Activated naive CD8-positive, alpha-beta T cell treated with anti-CD3 and anti-CD28 coated beads, Interleukin-2, amount 10 ng/mL, durations not matched to agents 7 days and 5 days (primary cell): ENCODE results near the gene TMEM231. TPM values are rescaled to one million over a fixed set of nuclear protein-coding genes. Genes with fewer than 3 reads are reported as not detected.
A peak's percentile ranks its signal among the peaks of the same experiment; 100 is the strongest.
"Not testable (repeated sequence)": the region's sequence is repeated elsewhere in the genome, so short reads cannot be mapped to it uniquely, and the experiment has no call there.

Experiments
- ATAC-seq: fragments of 150-1000 bp; cut with Tn5 transposase; one replicate; pipeline ENCODE4 v1.10.0; 2021; ENCODE audit warnings: low read depth, moderate library complexity
- POLR2A ChIA-PET: fragments of 350-600 bp; sonication (Branson Sonifier 250); formaldehyde crosslinking; loops from one replicate; lab custom pipeline; 2021; ENCODE audit warnings: antibody characterized with exemption; lab: Charles Lee
- DNase-seq: peaks from one replicate; pipeline ENCODE4 v3.0.0; 2021
- H3K27ac Mint-ChIP-seq: one replicate; pipeline ENCODE4 v1.8.0; 2022; ENCODE audit warnings: mild to moderate bottlenecking, mixed read lengths
- H3K27me3 Mint-ChIP-seq: one replicate; pipeline ENCODE4 v1.8.0; 2022; ENCODE audit warnings: mild to moderate bottlenecking, moderate library complexity, mixed read lengths
- H3K36me3 Mint-ChIP-seq: one replicate; pipeline ENCODE4 v1.8.0; 2021; ENCODE audit warnings: mild to moderate bottlenecking, mixed read lengths
- H3K4me1 Mint-ChIP-seq: one replicate; pipeline ENCODE4 v1.8.0; 2021; ENCODE audit warnings: mixed read lengths
- H3K4me3 Mint-ChIP-seq: one replicate; pipeline ENCODE4 v1.8.0; 2022; ENCODE audit warnings: mild to moderate bottlenecking, moderate library complexity, mixed read lengths
- H3K9me3 Mint-ChIP-seq: one replicate; pipeline ENCODE4 v1.8.0; 2021; ENCODE audit warnings: mixed read lengths
- total RNA-seq, 2 experiments: library from RNA; stranded (reverse); gene quantifications; one replicate each; pipeline ENCODE4 v1.2.3, GENCODE V29; 2021

TMEM231 gene
- 1 to 10 TPM; 2.8 to 3.4 TPM for total RNA-seq

DNA sequence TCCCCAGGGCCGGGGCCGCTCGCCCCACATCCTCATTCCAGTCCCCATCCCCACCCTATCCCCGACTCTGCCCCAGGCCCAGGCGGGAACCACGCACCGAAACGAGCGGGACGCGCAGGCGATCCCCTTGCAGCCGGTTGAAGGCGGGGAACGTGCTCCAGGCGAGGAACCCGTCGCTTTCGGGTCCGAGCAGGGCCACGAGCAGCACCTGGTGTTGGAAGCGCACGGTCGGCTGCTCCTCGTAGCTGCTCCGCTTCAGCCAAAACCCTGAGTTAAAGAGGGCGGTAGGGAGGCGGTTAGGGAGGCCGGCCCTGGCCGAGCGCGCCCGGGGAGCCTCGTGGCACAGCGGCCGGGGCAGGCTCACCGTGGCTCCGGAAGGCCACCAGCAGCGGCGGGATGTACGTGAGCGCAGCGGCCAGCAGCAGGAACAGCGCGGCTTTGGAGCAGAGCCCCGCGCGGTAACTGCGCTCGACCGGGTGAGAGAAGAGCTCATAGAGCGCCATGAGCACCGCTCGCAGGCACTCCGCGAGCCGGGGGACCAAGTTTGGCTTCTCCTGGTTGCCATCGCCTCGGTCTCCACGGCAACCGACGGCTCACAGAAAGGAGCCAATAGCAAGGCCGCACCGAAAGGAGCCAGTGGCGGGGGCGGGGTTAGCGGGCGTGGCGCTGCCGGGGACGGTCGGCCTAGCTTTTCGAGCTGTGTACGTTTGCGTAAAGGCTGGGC, at the start of gene TMEM231:
TMEM231 (minus strand) TSS at position 546 of the 724 bp plus-strand sequence; CDS start at position 503, 43 bp downstream.
- Mint-ChIP-seq H3K4me3 (peak within 1 kb of the TSS; percentile 90), H3K27ac (peak within 1 kb of the TSS; percentile 83), H3K9me3 (no peaks in the 10 kb centered on the region), H3K4me1 (peaks cover 5% of the 10 kb centered on the region), H3K27me3 (peaks cover 23% of the 10 kb centered on the region), H3K36me3 (no peaks in the 10 kb centered on the region)
- ATAC-seq, result peak; percentile 96
- POLR2A ChIA-PET, result interaction anchor here (1.0 to 1.7 kb wide), 8 partner anchors 10 to 889 kb away, joined by 3 to 19 read pairs (median 5); partner anchors contain the start of genes ADAT1, GABARAPL2, KARS1 and RFWD3
- peak; percentile 94 for DNase-seq

GRCh38 chr16:75603241-75603640, 47.2 kb upstream of the TMEM231 start:
- ATAC-seq, result no peak
- H3K9me3 Mint-ChIP-seq, result peaks cover 9% of the 10 kb centered on the region
- H3K4me1 Mint-ChIP-seq, result no peaks in the 10 kb centered on the region
- H3K4me3 Mint-ChIP-seq, result no peak overlapping the region
- no peaks in the 10 kb centered on the region for H3K27me3 Mint-ChIP-seq
- POLR2A ChIA-PET, result no interaction called here
- DNase-seq, result no peak
- H3K27ac Mint-ChIP-seq, result no peak overlapping the region
- peaks cover 64% of the 10 kb centered on the region for H3K36me3 Mint-ChIP-seq

DNA sequence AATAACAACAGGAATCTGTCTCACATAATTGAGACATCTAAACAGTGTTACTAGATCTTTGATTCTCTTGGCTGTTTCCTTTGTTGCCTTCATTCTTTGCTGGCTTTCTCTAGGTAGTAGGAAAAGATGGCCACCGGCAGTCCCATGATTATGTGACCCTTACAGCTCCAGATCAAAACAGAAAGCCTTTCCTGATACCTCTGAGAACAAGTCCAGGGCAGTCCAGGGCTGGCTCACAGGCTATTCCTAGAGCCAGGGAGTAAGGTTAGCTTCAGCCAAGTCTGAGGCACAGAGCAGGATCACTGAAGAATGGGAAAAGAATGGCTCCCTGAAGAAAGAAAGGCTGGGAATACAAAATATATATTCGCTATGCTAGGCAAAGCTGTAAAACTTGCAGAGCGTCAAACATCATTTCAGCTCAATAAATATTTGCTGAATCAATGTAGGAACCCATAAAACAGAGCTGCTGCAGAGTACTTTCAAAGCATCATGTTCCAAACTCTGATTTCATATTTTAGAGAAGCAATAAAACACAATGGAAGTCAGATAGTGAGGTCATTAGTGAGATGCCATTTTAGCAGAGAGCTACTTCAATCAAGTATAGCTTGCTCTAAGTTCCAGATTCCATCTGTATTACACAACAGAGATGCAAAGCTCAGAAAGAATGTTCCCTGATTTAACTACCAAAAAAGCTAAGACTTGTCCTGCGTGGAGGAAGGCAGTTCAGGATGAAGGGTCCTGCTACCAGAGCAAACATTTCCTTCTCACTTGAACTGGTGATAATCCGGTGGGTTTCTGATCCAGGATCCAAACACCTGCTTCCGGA, 43.6 kb upstream of the TMEM231 start:
- no peak for DNase-seq
- Mint-ChIP-seq H3K27ac (no peak overlapping the region), H3K27me3 (no peaks in the 10 kb centered on the region), H3K4me1 (peaks cover 3% of the 10 kb centered on the region), H3K36me3 (peaks cover 59% of the 10 kb centered on the region), H3K4me3 (no peak overlapping the region), H3K9me3 (peaks cover 10% of the 10 kb centered on the region)
- ATAC-seq, result no peak
- POLR2A ChIA-PET, result no interaction called here

DNA sequence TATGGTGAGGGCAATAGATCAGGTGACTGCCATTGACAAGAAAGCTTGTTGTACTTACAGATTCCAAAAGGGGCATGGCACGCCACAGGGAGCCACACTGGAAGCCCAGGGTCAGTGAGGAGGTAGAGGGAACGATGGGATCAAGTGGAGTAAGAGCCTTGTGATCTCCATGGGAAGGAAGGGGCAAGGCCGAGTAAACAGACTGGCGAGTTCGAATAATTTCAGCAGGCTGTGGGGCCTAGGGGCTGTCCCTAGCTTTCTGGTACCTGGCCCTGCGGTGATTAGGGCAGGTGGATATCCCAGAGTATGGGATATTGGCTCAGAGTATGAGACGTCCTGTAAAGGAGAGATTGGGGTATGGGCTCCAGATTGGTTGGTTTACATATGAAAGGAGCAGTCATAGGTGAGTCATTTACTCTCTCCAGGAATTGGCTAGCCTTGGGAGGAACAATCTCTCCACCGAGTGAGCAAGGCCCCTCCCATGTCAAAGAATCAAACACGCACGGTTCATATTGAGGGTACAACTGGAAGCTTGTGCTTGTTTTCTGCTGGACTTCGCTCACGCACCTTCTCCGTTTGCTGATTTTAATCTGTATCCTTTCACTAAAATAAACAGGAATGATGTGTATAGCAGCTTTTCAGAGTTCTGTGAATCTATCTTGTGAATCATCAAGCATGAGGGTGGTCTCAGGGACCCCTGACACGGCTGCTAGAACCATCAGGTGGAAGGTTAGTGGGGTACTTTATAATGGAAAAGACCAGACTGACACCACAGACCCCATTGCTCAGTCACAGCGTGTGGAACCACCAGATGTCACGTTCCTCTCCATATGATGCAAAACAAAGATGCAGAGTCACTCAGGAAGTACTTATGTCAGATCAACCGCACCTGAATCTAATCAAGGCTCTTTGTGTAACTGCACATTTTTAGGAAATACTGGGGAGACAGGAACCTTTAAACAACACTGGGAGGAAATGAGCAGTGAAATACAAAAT, 38.1 kb upstream of the TMEM231 start:
- H3K4me1 Mint-ChIP-seq, result peaks cover 7% of the 10 kb centered on the region
- POLR2A ChIA-PET, result no interaction called here
- H3K9me3 Mint-ChIP-seq, result peaks cover 1% of the 10 kb centered on the region
- ATAC-seq (peak; percentile 60), DNase-seq (no peak)
- H3K27me3 Mint-ChIP-seq, result no peaks in the 10 kb centered on the region
- H3K36me3 Mint-ChIP-seq, result peaks cover 18% of the 10 kb centered on the region
- H3K4me3 Mint-ChIP-seq, result no peak overlapping the region
- H3K27ac Mint-ChIP-seq, result peak overlapping the region; percentile 70

DNA sequence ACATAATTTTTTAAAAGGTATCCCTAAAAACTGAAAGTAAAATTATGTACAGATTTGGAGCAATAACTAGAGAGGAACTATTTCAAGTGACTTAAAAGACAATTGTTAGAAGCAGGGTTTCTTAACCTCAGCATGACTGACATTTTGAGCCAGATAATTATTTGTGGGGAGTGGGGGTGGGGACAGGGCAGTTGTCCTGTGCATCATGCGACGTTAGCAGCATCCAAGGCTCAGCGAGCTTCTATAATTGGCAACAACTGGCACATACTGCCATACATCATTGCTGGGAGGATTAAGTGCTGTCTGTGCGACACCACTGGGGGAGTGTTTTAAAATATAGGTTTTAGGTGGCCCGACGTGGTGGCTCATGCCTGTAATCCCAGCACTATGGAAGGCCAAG, 37.3 kb upstream of the TMEM231 start:
- H3K27ac Mint-ChIP-seq, result no peak overlapping the region
- H3K36me3 Mint-ChIP-seq, result peaks cover 17% of the 10 kb centered on the region
- no peaks in the 10 kb centered on the region for H3K27me3 Mint-ChIP-seq
- ATAC-seq (no peak), DNase-seq (no peak)
- H3K4me1 Mint-ChIP-seq, result peaks cover 7% of the 10 kb centered on the region
- peaks cover 1% of the 10 kb centered on the region for H3K9me3 Mint-ChIP-seq
- no peak overlapping the region for H3K4me3 Mint-ChIP-seq
- POLR2A ChIA-PET, result no interaction called here

- H3K36me3 Mint-ChIP-seq, DNase-seq, H3K9me3 Mint-ChIP-seq: not testable (repeated sequence)
Observed at GRCh38 chr16:75591927-75592326, 35.9 kb upstream of the TMEM231 start.

GRCh38 chr16:75590920-75591843, 35.1 kb upstream of the TMEM231 start:
- POLR2A ChIA-PET, result interaction anchor here (1.6 kb wide), 1 partner anchor 15 kb away, joined by 3 read pairs; no protein-coding TSS in a partner anchor
- Mint-ChIP-seq H3K27me3 (no peaks in the 10 kb centered on the region), H3K9me3 (no peaks in the 10 kb centered on the region), H3K4me1 (peaks cover 7% of the 10 kb centered on the region), H3K27ac (no peak overlapping the region), H3K36me3 (peaks cover 3% of the 10 kb centered on the region), H3K4me3 (no peak overlapping the region)
- no peak for ATAC-seq
- no peak for DNase-seq

More at GRCh38 chr16:75591927-75592326, 35.9 kb upstream of the TMEM231 start:
- not testable (repeated sequence) for H3K4me3 Mint-ChIP-seq, H3K27me3 Mint-ChIP-seq, H3K4me1 Mint-ChIP-seq, H3K27ac Mint-ChIP-seq, ATAC-seq
- POLR2A ChIA-PET, result interaction anchor here (1.6 kb wide), 1 partner anchor 16 kb away, joined by 3 read pairs; no protein-coding TSS in a partner anchor

GRCh38 chr16:75589306-75589705, 33.3 kb upstream of the TMEM231 start:
- H3K9me3 Mint-ChIP-seq, result no peaks in the 10 kb centered on the region
- no peak overlapping the region for H3K27ac Mint-ChIP-seq
- no peak overlapping the region for H3K4me3 Mint-ChIP-seq
- peaks cover 3% of the 10 kb centered on the region for H3K36me3 Mint-ChIP-seq
- peaks cover 4% of the 10 kb centered on the region for H3K4me1 Mint-ChIP-seq
- DNase-seq (no peak), ATAC-seq (no peak)
- POLR2A ChIA-PET, result no interaction called here
- H3K27me3 Mint-ChIP-seq, result no peaks in the 10 kb centered on the region

- POLR2A ChIA-PET, result no interaction called here
- Mint-ChIP-seq H3K4me3 (no peak overlapping the region), H3K9me3 (no peaks in the 10 kb centered on the region), H3K4me1 (peaks cover 3% of the 10 kb centered on the region), H3K27me3 (no peaks in the 10 kb centered on the region), H3K36me3 (peaks cover under 1% of the 10 kb centered on the region), H3K27ac (no peak overlapping the region)
- no peak for DNase-seq
- no peak for ATAC-seq
Observed at GRCh38 chr16:75588716-75589115, 32.7 kb upstream of the TMEM231 start.

GRCh38 chr16:75584108-75584507, 28.1 kb upstream of the TMEM231 start:
- H3K4me3 Mint-ChIP-seq, result no peak overlapping the region
- H3K36me3 Mint-ChIP-seq, result peaks cover 3% of the 10 kb centered on the region
- H3K9me3 Mint-ChIP-seq, result no peaks in the 10 kb centered on the region
- POLR2A ChIA-PET, result interaction anchor here (1.1 kb wide), 1 partner anchor 9 kb away, joined by 3 read pairs; no protein-coding TSS in a partner anchor
- no peak for ATAC-seq
- no peak overlapping the region for H3K27ac Mint-ChIP-seq
- H3K4me1 Mint-ChIP-seq, result peaks cover 3% of the 10 kb centered on the region
- H3K27me3 Mint-ChIP-seq, result no peaks in the 10 kb centered on the region
- DNase-seq, result no peak

DNA sequence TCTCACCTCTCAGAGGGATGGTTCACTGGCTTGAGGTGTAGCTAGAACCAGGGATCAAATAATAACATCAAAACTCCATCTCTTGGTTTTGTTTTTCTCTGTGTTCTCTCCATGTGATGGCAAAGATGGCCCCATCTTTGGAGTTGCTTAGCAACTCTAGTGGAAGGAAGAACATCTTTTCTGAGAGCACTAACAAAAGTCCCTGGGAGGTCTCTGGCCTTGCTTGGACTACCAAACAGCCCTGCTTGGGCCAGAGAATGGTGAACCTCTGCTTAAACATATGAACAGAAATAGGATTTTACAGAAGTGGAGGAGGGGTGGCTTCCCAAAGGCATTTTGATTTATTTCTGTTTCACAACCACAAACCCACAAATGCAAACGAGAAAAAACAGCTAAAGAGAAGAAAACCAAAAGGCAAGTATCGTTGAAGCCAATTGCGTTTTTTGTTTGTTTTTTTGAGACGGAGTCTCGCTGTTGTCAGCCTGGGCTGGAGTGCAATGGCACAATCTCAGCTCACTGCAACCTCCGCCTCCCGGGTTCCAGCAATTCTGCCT, 23.3 kb upstream of the TMEM231 start:
- Mint-ChIP-seq H3K9me3 (no peaks in the 10 kb centered on the region), H3K4me3 (no peak overlapping the region), H3K36me3 (peaks cover 13% of the 10 kb centered on the region), H3K4me1 (peaks cover 5% of the 10 kb centered on the region), H3K27ac (no peak overlapping the region), H3K27me3 (no peaks in the 10 kb centered on the region)
- POLR2A ChIA-PET, result interaction anchor here (0.6 kb wide), 1 partner anchor 1707 kb away, joined by 3 read pairs; no protein-coding TSS in a partner anchor
- DNase-seq, result no peak
- ATAC-seq, result no peak
